Measurements from ENCODE around the gene PDGFA.

The PDGFA gene

GRCh38 chr7:515628-516027, 4.0 kb downstream of the PDGFA start:
- no peak for DNase-seq

GRCh38 chr7:514651-515598, 4.7 kb downstream of the PDGFA start:
- no peak for DNase-seq

GRCh38 chr7:514242-514641, 5.4 kb downstream of the PDGFA start:
- no peak for DNase-seq

GRCh38 chr7:513521-514166, 6.0 kb downstream of the PDGFA start:
- DNase-seq = no peak

- DNase-seq = no peak
Measured at GRCh38 chr7:512541-513311, 6.9 kb downstream of the PDGFA start.

GRCh38 chr7:512146-512510, 7.5 kb downstream of the PDGFA start:
- no peak for DNase-seq

- DNase-seq = no peak
Measured at GRCh38 chr7:511476-512145, 8.0 kb downstream of the PDGFA start.

GRCh38 chr7:510782-511281, 8.8 kb downstream of the PDGFA start:
- no peak for DNase-seq

- DNase-seq = no peak
Measured at GRCh38 chr7:510131-510481, 9.5 kb downstream of the PDGFA start.

GRCh38 chr7:509426-510130, 10.1 kb downstream of the PDGFA start:
- no peak for DNase-seq

- DNase-seq = no peak
Measured at GRCh38 chr7:508461-509170, 11.0 kb downstream of the PDGFA start.

GRCh38 chr7:507623-508300, 11.9 kb downstream of the PDGFA start:
- DNase-seq = no peak

GRCh38 chr7:506921-507622, 12.6 kb downstream of the PDGFA start:
- no peak for DNase-seq

GRCh38 chr7:506391-506831, 13.2 kb downstream of the PDGFA start:
- no peak for DNase-seq

- DNase-seq = no peak
Measured at GRCh38 chr7:505171-505570, 14.5 kb downstream of the PDGFA start.

GRCh38 chr7:504221-505111, 15.2 kb downstream of the PDGFA start:
- no peak for DNase-seq

- DNase-seq = no peak
Measured at GRCh38 chr7:503575-504111, 16.0 kb downstream of the PDGFA start.

GRCh38 chr7:502296-502695, 17.4 kb downstream of the PDGFA start:
- DNase-seq = no peak

GRCh38 chr7:501526-501925, 18.1 kb downstream of the PDGFA start:
- no peak for DNase-seq

Data from cortex of kidney (tissue), 1 donor.